DMS114 treated with DMSO at 0.1 percent for 48 hours (cell line): ENCODE measurements around the gene OOSP3.

Source experiments
- DNase-seq: peaks from one replicate; lab custom pipeline; 2025; ENCODE audit not compliant: unreplicated experiment; lab: John Stamatoyannopoulos, UW

Gene OOSP3

GRCh38 chr11:59943997-59944714 lies 65.6 kb downstream of the OOSP3 start:
- DNase-seq = no peak

GRCh38 chr11:59944720-59945119 lies 66.1 kb downstream of the OOSP3 start:
- DNase-seq = no peak
